ENCODE measurements around the gene TCF7L2. TPM values are rescaled to one million over a fixed set of nuclear protein-coding genes. Genes with fewer than 3 reads are reported as not detected.
"Not testable (repeated sequence)": the region's sequence is repeated elsewhere in the genome, so short reads cannot be mapped to it uniquely, and the experiment has no call there.

Gene TCF7L2
- total RNA-seq, 2 donors from 2014 or later: 8.1 to 10.3 TPM

DNA sequence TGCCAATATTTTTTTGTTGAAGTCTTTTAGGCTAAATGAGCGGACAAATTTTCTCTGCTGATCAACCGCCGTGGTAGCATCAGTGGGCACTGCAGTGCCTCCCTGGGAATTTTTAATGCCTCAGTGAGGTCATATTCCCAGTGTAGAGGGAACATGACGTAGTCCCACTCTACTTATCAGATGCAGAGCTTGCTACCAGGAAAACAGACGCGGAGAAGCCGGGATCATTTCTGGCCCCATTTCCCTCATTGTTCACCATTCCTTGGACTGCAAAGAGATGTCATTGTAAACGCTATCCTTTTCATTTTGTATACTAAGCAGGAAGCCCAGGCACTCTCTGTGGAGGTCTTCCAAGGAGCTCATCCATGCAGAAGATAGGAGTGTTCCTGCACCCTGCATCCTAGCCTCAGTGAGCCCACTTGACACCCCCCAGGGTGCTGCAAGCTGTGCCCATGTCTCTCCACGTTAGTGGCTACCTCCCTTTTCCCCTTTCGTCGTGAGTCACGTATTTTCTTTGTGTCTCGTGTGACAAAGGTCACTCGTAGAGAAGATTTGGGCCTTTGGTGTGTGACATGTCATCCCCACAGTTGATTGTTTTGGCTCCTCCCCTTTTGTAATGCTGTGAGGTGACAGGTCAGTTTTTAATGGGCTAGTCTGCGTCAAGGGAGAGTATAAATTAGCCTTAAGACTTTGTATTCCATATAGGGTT lies 145.5 kb downstream of the TCF7L2 start:
- Mint-ChIP-seq H3K9me3 (peaks cover 7% of the 10 kb centered on the region), H3K27ac (peak overlapping the region; percentile 72 to 94), H3K27me3 (no peaks in the 10 kb centered on the region), H3K36me3 (peaks cover 12% of the 10 kb centered on the region), H3K4me3 (peak overlapping the region; percentile 27), H3K4me1 (ENCODE audit: low read depth in 2 of 2) (peaks cover 31 to 33% of the 10 kb centered on the region in 2 donors)
- DNase-seq (ENCODE audit: low spot score) (no peak), ATAC-seq (no peak)

DNA sequence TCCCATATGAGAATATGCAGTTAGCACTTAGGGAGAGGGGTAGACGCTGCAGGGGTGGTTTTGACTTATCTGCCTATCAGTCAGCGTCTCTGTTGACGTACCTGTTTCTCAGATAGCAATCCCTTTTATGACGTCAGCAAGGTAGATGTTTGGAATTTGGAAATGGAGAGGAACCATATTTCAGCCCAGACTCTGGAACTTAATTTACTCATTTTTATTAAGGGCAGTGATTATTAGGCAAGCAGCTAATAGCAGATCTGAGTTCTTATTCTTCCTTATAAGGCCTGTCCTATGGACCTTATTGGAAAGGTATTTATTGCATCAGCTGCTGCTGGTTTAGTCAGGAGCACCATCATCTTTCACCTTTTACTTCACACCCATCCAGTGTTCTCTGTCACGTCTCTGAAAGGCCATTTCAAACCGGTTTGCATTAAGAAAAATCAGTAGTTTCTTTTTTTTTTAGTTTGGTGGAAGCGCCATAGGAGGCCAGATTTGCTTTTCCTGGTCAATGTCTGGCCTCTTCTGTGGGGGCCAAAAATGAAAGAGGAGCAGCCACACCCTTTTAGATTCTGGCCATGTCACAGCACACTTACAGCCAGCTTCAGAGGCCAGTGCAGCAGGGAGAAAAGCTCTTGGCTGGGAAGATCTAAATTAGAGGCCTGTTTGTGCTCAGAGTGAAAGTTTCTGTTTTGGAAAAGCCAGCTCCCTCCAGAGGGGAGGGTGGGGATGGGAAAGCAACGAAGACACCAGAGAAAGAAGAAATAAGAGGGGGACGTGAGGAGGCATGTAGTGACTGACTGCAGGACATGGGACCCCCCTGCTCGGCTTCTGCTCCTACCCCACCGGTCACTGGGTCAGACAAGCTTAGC lies 146.3 kb downstream of the TCF7L2 start:
- peaks cover 12% of the 10 kb centered on the region for H3K36me3 Mint-ChIP-seq
- H3K9me3 Mint-ChIP-seq: peaks cover 7% of the 10 kb centered on the region
- H3K4me1 Mint-ChIP-seq (ENCODE audit: low read depth in 2 of 2): peaks cover 31 to 33% of the 10 kb centered on the region in 2 donors
- no peak for ATAC-seq
- H3K27me3 Mint-ChIP-seq: no peaks in the 10 kb centered on the region
- no peak for DNase-seq (ENCODE audit: low spot score)
- peak overlapping the region; percentile 27 for H3K4me3 Mint-ChIP-seq
- H3K27ac Mint-ChIP-seq: peak overlapping the region; percentile 72 to 94

DNA sequence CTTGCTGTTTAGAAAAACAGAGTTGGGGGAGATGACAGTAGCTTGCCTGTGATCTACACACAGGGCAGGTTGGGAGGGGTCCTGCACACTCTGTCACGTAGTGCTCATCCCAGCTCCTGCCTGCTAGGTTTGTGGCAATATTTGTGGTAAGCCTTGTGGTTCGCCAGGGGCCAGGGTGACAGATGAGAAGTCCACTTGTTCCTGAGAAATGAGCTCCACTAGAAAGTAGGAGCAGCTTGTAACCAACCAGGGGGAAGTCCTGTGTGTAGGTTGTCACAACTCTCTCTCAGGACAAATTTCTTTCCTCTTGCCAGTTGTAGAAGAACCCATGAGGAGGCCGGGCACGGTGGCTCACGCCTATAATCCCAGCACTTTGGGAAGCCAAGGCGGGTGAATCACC lies 147.0 kb downstream of the TCF7L2 start:
- Mint-ChIP-seq H3K36me3 (peaks cover 12% of the 10 kb centered on the region), H3K9me3 (peaks cover 7% of the 10 kb centered on the region), H3K4me1 (ENCODE audit: low read depth in 2 of 2) (peaks cover 31% of the 10 kb centered on the region in 2 donors), H3K4me3 (no peak overlapping the region), H3K27ac (peak overlapping the region in 1 of 2 donors; percentile 31), H3K27me3 (no peaks in the 10 kb centered on the region)
- ATAC-seq (no peak), DNase-seq (ENCODE audit: low spot score) (no peak)

DNA sequence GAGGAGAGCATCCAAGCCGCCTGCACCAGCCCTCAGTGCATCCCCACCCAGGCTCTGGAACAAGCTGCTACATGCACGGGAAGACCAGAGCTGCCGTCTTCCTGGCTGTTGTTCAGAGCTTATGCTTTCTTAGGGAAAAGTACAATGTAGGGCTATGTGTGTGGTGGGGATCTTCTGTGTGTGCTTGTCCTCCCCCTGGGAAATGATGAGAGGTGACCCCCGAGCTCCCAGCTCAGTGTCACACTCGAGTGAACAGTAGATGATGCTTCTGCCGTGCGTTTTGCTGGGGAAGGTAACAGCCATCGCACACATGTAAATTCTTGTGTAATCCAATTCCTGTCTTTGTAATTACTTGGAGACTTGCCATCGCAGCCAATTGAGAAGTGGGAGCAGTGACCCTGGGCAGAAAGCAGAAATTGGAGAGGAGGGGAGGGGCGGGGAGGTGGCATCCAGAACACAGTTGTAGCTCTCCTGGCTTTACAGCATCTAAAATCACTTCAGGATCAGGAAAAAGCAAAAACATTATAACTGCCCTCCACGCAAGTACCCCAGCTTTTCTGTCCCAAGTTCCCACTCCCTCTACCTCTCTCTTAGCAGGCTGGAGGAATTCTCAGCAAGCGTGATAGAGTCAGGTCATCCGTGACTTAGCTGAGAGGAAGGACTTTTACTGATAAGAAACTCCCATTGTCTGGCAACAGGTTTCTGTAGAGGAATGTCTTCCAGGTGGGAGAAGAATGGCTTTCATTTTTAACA lies 149.6 kb downstream of the TCF7L2 start:
- Mint-ChIP-seq H3K36me3 (no peaks in the 10 kb centered on the region), H3K4me3 (no peak overlapping the region), H3K4me1 (ENCODE audit: low read depth in 2 of 2) (peaks cover 17 to 18% of the 10 kb centered on the region in 2 donors), H3K27me3 (no peaks in the 10 kb centered on the region), H3K27ac (no peak overlapping the region), H3K9me3 (no peaks in the 10 kb centered on the region)
- DNase-seq (ENCODE audit: low spot score): no peak
- ATAC-seq: no peak

DNA sequence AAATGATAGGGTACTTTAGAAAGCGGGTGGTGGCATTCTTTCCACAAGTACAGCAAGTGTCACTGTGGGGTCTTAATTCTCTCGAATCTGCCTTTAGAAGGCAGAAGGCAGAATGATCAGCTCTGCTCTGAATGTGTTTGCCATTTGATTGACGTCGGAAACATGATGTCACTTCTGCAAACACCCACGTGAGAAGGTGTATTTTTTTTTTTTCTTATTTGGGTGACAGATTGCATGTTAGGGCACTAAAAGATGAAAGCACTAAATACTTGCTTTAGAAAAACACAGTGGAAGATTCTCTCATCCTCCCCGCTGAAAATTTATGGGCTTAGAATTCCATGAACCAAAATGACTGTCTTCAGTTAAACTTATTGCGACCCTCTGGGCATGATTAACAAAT lies 150.2 kb downstream of the TCF7L2 start:
- DNase-seq (ENCODE audit: low spot score) (no peak), ATAC-seq (no peak)
- Mint-ChIP-seq H3K9me3 (no peaks in the 10 kb centered on the region), H3K27me3 (no peaks in the 10 kb centered on the region), H3K4me1 (ENCODE audit: low read depth in 2 of 2) (peaks cover 14% of the 10 kb centered on the region in 2 donors), H3K27ac (no peak overlapping the region), H3K4me3 (no peak overlapping the region), H3K36me3 (no peaks in the 10 kb centered on the region)

DNA sequence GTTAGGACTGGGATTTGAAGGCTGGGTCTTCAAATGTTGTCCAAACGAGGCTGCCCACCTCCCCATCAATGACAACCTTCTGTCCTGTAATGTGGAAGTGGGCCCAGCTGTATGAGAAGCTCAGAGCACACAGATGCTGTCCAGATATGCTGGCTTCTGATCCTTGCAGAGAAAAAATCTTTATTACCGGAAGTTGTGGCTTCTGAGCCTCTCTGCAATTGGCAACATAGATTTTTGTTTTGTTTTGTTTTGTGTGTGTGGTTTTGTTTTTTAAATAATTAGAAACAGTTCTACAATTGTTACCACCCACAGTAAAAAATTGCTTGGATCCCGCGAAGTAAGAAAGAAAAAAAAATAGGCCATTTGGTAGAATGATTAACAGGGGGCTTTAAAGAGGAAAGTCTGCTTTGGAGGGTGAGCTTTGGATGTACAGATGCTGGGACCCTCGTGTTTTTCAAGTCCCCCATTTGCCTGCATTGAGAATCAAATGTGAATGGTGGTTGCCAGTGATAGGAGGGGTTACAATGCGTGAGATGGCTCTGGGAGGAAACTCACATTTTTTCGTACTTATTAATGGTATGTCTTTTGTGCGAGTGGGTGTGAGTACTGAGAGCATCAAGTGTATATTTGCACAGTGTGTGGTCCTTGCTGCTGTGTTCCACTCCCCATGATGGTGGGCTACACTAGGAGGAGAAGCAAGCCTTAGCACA lies 153.2 kb downstream of the TCF7L2 start:
- ATAC-seq (no peak), DNase-seq (ENCODE audit: low spot score) (no peak)
- no peak overlapping the region for H3K27ac Mint-ChIP-seq
- no peaks in the 10 kb centered on the region for H3K9me3 Mint-ChIP-seq
- no peak overlapping the region for H3K4me3 Mint-ChIP-seq
- peaks cover 6% of the 10 kb centered on the region in 2 donors for H3K4me1 Mint-ChIP-seq (ENCODE audit: low read depth in 2 of 2)
- no peaks in the 10 kb centered on the region for H3K27me3 Mint-ChIP-seq
- no peaks in the 10 kb centered on the region for H3K36me3 Mint-ChIP-seq

DNA sequence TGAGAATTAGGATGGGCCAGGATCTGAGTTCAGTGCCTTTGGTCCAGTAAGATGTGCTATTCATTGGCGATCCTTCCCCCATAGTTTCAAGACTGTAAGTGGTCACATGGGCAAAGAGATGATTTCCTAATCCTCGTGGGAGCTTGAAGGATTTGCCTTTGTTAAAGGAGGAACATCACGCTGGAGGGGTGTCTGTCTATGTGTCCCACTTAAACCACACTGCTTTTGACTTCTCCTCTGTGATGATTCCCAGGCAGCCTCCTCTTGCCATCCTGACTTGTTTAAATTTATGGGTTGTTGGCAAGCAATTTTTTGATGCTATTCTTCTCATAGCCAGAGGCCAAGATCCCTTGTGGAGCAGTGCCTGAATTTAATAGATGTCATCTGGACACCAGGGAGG lies 154.0 kb downstream of the TCF7L2 start:
- no peaks in the 10 kb centered on the region for H3K9me3 Mint-ChIP-seq
- DNase-seq (ENCODE audit: low spot score): no peak
- H3K4me3 Mint-ChIP-seq: no peak overlapping the region
- H3K36me3 Mint-ChIP-seq: no peaks in the 10 kb centered on the region
- no peak for ATAC-seq
- peaks cover 6% of the 10 kb centered on the region in 2 donors for H3K4me1 Mint-ChIP-seq (ENCODE audit: low read depth in 2 of 2)
- H3K27me3 Mint-ChIP-seq: no peaks in the 10 kb centered on the region
- no peak overlapping the region for H3K27ac Mint-ChIP-seq

DNA sequence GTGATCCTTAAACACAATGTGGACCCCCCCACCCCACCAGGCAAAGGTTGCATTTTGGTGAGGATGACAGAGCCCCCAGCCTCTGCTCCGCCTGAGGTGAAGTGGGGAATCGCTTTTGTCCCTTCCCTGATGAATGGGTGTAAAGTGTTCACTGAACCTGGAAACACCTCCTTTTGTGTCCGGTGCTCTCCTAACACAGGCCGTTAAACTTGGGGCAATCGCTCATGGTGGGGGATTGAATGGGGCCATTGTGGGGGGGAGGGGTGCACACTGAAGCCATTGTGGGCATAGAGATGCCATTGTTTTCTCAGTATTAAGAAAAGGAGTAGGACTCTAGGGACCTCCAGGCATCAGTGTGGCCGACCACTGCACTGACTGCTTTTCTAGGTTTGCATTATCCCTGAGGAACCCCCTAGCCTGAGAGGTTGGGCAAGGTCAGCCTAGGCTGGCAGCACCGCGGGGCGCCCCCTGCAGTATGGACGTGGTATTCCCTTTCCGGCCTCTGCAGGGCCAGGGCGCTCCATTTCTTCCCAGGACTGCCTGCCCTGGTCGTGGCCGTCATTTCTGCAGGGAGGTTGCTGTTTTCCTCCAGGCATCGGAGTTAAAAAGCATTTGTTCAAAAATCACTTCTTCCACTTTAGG lies 158.3 kb downstream of the TCF7L2 start:
- H3K9me3 Mint-ChIP-seq: no peaks in the 10 kb centered on the region
- no peak overlapping the region for H3K4me3 Mint-ChIP-seq
- ATAC-seq (peak in 1 of 2 donors; percentile 67), DNase-seq (ENCODE audit: low spot score) (no peak)
- H3K27ac Mint-ChIP-seq: no peak overlapping the region
- H3K36me3 Mint-ChIP-seq: no peaks in the 10 kb centered on the region
- H3K27me3 Mint-ChIP-seq: peaks cover 0 to 4% of the 10 kb centered on the region in 2 donors
- peaks cover 3% of the 10 kb centered on the region in 2 donors for H3K4me1 Mint-ChIP-seq (ENCODE audit: low read depth in 2 of 2)

DNA sequence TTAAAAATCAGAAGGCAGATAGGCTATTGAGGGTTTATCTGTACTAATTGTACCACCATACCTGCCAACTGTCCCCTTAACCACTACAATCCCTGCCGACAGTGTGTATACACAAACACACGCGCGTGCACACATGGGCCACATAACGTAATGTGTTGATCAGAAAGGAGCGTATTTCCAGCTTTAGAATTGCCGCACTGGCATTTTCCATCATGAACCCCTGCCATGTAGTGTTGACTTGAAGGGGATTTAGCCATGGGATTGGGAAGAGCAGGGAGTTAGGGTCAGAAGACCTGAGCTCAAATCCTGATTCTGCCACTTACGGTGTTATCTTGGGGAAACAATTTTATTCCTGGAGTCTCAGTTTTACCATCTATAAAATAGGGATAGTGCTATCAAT lies 158.9 kb downstream of the TCF7L2 start:
- ATAC-seq (no peak), DNase-seq (ENCODE audit: low spot score) (no peak)
- no peaks in the 10 kb centered on the region for H3K9me3 Mint-ChIP-seq
- peaks cover 0 to 4% of the 10 kb centered on the region in 2 donors for H3K27me3 Mint-ChIP-seq
- no peaks in the 10 kb centered on the region for H3K36me3 Mint-ChIP-seq
- H3K27ac Mint-ChIP-seq: no peak overlapping the region
- no peaks in the 10 kb centered on the region for H3K4me1 Mint-ChIP-seq (ENCODE audit: low read depth in 2 of 2)
- no peak overlapping the region for H3K4me3 Mint-ChIP-seq

DNA sequence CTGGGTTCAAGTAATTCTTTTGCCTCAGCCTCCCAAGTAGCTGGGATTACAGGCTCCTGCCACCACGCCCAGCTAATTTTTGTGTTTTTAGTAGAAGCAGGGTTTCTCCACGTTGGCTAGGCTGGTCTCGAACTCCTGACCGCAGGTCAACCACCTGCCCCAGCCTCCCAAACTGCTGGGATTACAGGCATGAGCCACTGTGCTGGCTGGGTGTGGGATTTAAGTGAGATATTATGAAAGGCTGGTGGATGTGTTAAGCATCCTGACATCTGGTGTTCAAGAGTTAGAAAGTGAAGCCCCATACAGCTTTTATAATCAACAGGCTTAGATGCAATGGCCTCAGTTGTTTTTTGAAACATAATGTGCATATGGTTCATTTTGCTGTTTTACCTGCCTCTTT lies 159.4 kb downstream of the TCF7L2 start:
- DNase-seq (ENCODE audit: low spot score); H3K27me3 Mint-ChIP-seq: not testable (repeated sequence)

DNA sequence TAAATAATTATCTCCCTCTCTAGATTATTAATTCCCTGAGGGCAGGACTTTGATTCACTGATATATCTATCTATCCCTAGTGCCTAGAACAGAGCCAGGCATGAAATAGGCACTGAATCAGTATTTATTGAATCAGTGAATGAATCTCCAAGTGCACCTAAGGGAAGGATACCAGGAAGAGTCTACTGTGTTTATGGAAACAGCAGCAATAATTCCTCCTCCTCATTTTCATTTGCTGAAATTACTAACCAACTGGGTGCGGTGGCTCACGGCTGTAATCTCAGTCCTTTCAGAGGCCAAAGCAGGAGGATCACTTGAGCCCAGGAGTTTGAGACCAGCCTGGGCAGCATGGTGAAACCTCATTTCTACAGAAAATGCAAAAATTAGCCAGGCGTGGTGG lies 161.2 kb downstream of the TCF7L2 start:
- no peak for DNase-seq (ENCODE audit: low spot score)
- H3K27me3 Mint-ChIP-seq: peaks cover 4 to 6% of the 10 kb centered on the region in 2 donors
- no peaks in the 10 kb centered on the region for H3K36me3 Mint-ChIP-seq
- no peak overlapping the region for H3K27ac Mint-ChIP-seq
- no peaks in the 10 kb centered on the region for H3K4me1 Mint-ChIP-seq (ENCODE audit: low read depth in 2 of 2)
- no peaks in the 10 kb centered on the region for H3K9me3 Mint-ChIP-seq
- ATAC-seq: no peak
- no peak overlapping the region for H3K4me3 Mint-ChIP-seq

More for the DNA sequence above, 159.4 kb downstream of the TCF7L2 start:
- not testable (repeated sequence) for H3K27ac Mint-ChIP-seq; H3K4me1 Mint-ChIP-seq (ENCODE audit: low read depth in 2 of 2); H3K36me3 Mint-ChIP-seq; H3K4me3 Mint-ChIP-seq; H3K9me3 Mint-ChIP-seq; ATAC-seq

DNA sequence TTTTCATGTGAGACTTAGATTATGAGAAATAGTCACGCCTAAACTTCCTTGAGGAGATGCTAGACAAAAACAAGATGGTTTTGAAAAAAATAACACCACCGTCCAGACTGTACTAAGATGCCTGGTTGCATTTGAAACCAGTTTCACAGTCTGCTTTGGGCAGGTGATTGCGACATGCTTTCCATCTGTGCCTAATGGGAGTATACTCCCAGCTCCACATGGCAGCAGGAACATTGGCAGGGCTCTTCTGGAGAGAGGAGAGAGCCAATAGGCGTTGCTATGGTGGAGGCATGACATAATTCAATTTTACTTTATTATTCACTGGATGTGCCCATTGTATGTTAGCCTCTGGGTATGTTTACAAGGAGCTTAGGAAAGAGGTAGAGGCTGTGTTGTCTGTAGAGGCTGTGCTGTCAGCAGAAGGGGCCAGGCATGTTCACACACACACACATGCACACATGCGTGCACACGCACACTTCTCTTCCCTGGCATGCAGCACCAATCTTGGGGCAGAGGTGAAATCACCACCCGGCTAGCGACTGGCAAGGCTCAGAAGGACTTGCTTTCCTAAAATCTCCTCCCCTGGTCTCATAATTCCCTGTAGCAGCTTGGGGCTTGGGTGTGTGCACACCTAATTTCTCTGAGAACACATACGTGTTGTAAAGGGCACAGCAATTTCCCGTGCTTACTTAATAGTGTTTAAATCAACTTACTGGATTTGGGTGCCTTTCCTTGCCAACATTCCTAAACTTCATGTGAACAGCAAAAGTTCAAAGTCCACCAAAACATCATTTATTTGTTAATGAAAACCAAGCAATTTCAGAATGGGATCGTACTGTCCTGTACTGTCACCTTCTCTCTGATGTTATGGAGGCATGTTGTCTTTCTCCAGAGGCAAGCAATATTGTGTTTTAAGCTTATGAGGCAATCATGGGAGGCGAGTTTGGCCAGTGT lies 162.1 kb downstream of the TCF7L2 start:
- DNase-seq (ENCODE audit: low spot score) (no peak), ATAC-seq (no peak)
- Mint-ChIP-seq H3K9me3 (no peaks in the 10 kb centered on the region), H3K4me1 (ENCODE audit: low read depth in 2 of 2) (no peaks in the 10 kb centered on the region), H3K4me3 (no peak overlapping the region), H3K36me3 (no peaks in the 10 kb centered on the region), H3K27me3 (peaks cover 4 to 14% of the 10 kb centered on the region in 2 donors), H3K27ac (no peak overlapping the region)
